Activated naive CD4-positive, alpha-beta T cell treated with anti-CD3 and anti-CD28 coated beads, Interleukin-2, amount 10 ng/mL, durations not matched to agents 7 days and 5 days (primary cell): ENCODE results near the gene PBX3.
A peak's percentile ranks its signal among the peaks of the same experiment; 100 is the strongest.

Experiments used
- CTCF ChIA-PET: fragments of 350-600 bp; sonication (Branson Sonifier 250); formaldehyde crosslinking; loops from one replicate; lab custom pipeline; 2021; ENCODE audit warnings: antibody characterized with exemption; lab: Charles Lee
- DNase-seq: peaks from one replicate; pipeline ENCODE4 v3.0.0-alpha.2; 2020
- H3K27ac Mint-ChIP-seq: one replicate; pipeline ENCODE4 v1.8.0; 2021; ENCODE audit warnings: mild to moderate bottlenecking, moderate library complexity, mixed read lengths
- H3K27me3 Mint-ChIP-seq: one replicate; pipeline ENCODE4 v1.8.0; 2021; ENCODE audit warnings: mild to moderate bottlenecking, mixed read lengths
- H3K36me3 Mint-ChIP-seq: one replicate; pipeline ENCODE4 v1.8.0; 2021; ENCODE audit warnings: mixed read lengths
- H3K4me1 Mint-ChIP-seq: one replicate; pipeline ENCODE4 v1.8.0; 2021; ENCODE audit warnings: mixed read lengths
- H3K4me3 Mint-ChIP-seq: one replicate; pipeline ENCODE4 v1.8.0; 2021; ENCODE audit warnings: mild to moderate bottlenecking, moderate library complexity, mixed read lengths
- H3K9me3 Mint-ChIP-seq: one replicate; pipeline ENCODE4 v1.8.0; 2021; ENCODE audit warnings: mixed read lengths

PBX3 gene

GRCh38 chr9:125861405-125862058 lies 114.4 kb downstream of the PBX3 start:
- Mint-ChIP-seq H3K9me3 (no peaks in the 10 kb centered on the region), H3K36me3 (no peaks in the 10 kb centered on the region)

GRCh38 chr9:125863923-125864322 lies 116.8 kb downstream of the PBX3 start:
- DNase-seq, result no peak
- H3K9me3 Mint-ChIP-seq, result no peaks in the 10 kb centered on the region
- no peaks in the 10 kb centered on the region for H3K36me3 Mint-ChIP-seq
- H3K4me1 Mint-ChIP-seq, result no peaks in the 10 kb centered on the region
- no peak overlapping the region for H3K4me3 Mint-ChIP-seq
- no peaks in the 10 kb centered on the region for H3K27me3 Mint-ChIP-seq
- CTCF ChIA-PET, result no interaction called here
- H3K27ac Mint-ChIP-seq, result no peak overlapping the region

More at GRCh38 chr9:125861405-125862058, 114.4 kb downstream of the PBX3 start:
- Mint-ChIP-seq H3K4me3 (no peak overlapping the region), H3K4me1 (no peaks in the 10 kb centered on the region), H3K27ac (no peak overlapping the region), H3K27me3 (no peaks in the 10 kb centered on the region)
- CTCF ChIA-PET, result no interaction called here
- no peak for DNase-seq

- Mint-ChIP-seq H3K27ac (no peak overlapping the region), H3K36me3 (no peaks in the 10 kb centered on the region), H3K27me3 (no peaks in the 10 kb centered on the region), H3K4me1 (no peaks in the 10 kb centered on the region), H3K9me3 (no peaks in the 10 kb centered on the region), H3K4me3 (no peak overlapping the region)
- CTCF ChIA-PET, result no interaction called here
- no peak for DNase-seq
Observed at GRCh38 chr9:125867751-125868415, 120.7 kb downstream of the PBX3 start.

- CTCF ChIA-PET, result no interaction called here
- Mint-ChIP-seq H3K4me1 (no peaks in the 10 kb centered on the region), H3K36me3 (no peaks in the 10 kb centered on the region), H3K27ac (no peak overlapping the region), H3K9me3 (no peaks in the 10 kb centered on the region), H3K27me3 (no peaks in the 10 kb centered on the region), H3K4me3 (no peak overlapping the region)
- DNase-seq, result no peak
Observed at GRCh38 chr9:125878164-125878631, 131.0 kb downstream of the PBX3 start.

GRCh38 chr9:125881042-125881441 lies 133.9 kb downstream of the PBX3 start:
- no peak overlapping the region for H3K27ac Mint-ChIP-seq
- H3K27me3 Mint-ChIP-seq, result no peaks in the 10 kb centered on the region
- H3K4me3 Mint-ChIP-seq, result no peak overlapping the region
- H3K9me3 Mint-ChIP-seq, result no peaks in the 10 kb centered on the region
- no peaks in the 10 kb centered on the region for H3K4me1 Mint-ChIP-seq
- CTCF ChIA-PET, result no interaction called here
- H3K36me3 Mint-ChIP-seq, result no peaks in the 10 kb centered on the region
- no peak for DNase-seq

GRCh38 chr9:125883565-125884217 lies 136.5 kb downstream of the PBX3 start:
- Mint-ChIP-seq H3K27ac (no peak overlapping the region), H3K27me3 (peaks cover 14% of the 10 kb centered on the region), H3K36me3 (no peaks in the 10 kb centered on the region), H3K9me3 (no peaks in the 10 kb centered on the region), H3K4me3 (no peak overlapping the region), H3K4me1 (no peaks in the 10 kb centered on the region)
- DNase-seq, result no peak
- CTCF ChIA-PET, result interaction anchor here (0.6 kb wide), 1 partner anchor 169 kb away, joined by 5 read pairs; no protein-coding TSS in a partner anchor

GRCh38 chr9:125884218-125884595 lies 137.0 kb downstream of the PBX3 start:
- H3K27me3 Mint-ChIP-seq, result peaks cover 19% of the 10 kb centered on the region
- CTCF ChIA-PET, result no interaction called here
- no peaks in the 10 kb centered on the region for H3K9me3 Mint-ChIP-seq
- no peak for DNase-seq
- H3K27ac Mint-ChIP-seq, result no peak overlapping the region
- peaks cover 5% of the 10 kb centered on the region for H3K4me1 Mint-ChIP-seq
- no peaks in the 10 kb centered on the region for H3K36me3 Mint-ChIP-seq
- no peak overlapping the region for H3K4me3 Mint-ChIP-seq

- no peaks in the 10 kb centered on the region for H3K9me3 Mint-ChIP-seq
- CTCF ChIA-PET, result no interaction called here
- no peak overlapping the region for H3K27ac Mint-ChIP-seq
- no peak overlapping the region for H3K4me3 Mint-ChIP-seq
- peaks cover 10% of the 10 kb centered on the region for H3K4me1 Mint-ChIP-seq
- H3K36me3 Mint-ChIP-seq, result no peaks in the 10 kb centered on the region
- DNase-seq, result no peak
- peaks cover 31% of the 10 kb centered on the region for H3K27me3 Mint-ChIP-seq
Observed at GRCh38 chr9:125885405-125886034, 138.3 kb downstream of the PBX3 start.

GRCh38 chr9:125886365-125886764 lies 139.2 kb downstream of the PBX3 start:
- Mint-ChIP-seq H3K27me3 (peaks cover 35% of the 10 kb centered on the region), H3K27ac (no peak overlapping the region), H3K4me1 (peaks cover 10% of the 10 kb centered on the region), H3K36me3 (no peaks in the 10 kb centered on the region), H3K9me3 (no peaks in the 10 kb centered on the region), H3K4me3 (no peak overlapping the region)
- no peak for DNase-seq
- CTCF ChIA-PET, result no interaction called here

GRCh38 chr9:125887172-125887571 lies 140.0 kb downstream of the PBX3 start:
- no peak overlapping the region for H3K27ac Mint-ChIP-seq
- H3K9me3 Mint-ChIP-seq, result no peaks in the 10 kb centered on the region
- peaks cover 10% of the 10 kb centered on the region for H3K4me1 Mint-ChIP-seq
- no peak for DNase-seq
- no peaks in the 10 kb centered on the region for H3K36me3 Mint-ChIP-seq
- peaks cover 35% of the 10 kb centered on the region for H3K27me3 Mint-ChIP-seq
- no peak overlapping the region for H3K4me3 Mint-ChIP-seq
- CTCF ChIA-PET, result no interaction called here

GRCh38 chr9:125888211-125888610 lies 141.0 kb downstream of the PBX3 start:
- peaks cover 35% of the 10 kb centered on the region for H3K27me3 Mint-ChIP-seq
- no peaks in the 10 kb centered on the region for H3K36me3 Mint-ChIP-seq
- CTCF ChIA-PET, result no interaction called here
- H3K9me3 Mint-ChIP-seq, result no peaks in the 10 kb centered on the region
- no peak overlapping the region for H3K27ac Mint-ChIP-seq
- peaks cover 10% of the 10 kb centered on the region for H3K4me1 Mint-ChIP-seq
- H3K4me3 Mint-ChIP-seq, result no peak overlapping the region
- no peak for DNase-seq

- no peak for DNase-seq
- Mint-ChIP-seq H3K9me3 (no peaks in the 10 kb centered on the region), H3K27me3 (peaks cover 35% of the 10 kb centered on the region), H3K4me1 (peaks cover 10% of the 10 kb centered on the region), H3K36me3 (no peaks in the 10 kb centered on the region), H3K4me3 (peak overlapping the region; percentile 44), H3K27ac (no peak overlapping the region)
- CTCF ChIA-PET, result no interaction called here
Observed at GRCh38 chr9:125889112-125889475, 141.9 kb downstream of the PBX3 start.

GRCh38 chr9:125889476-125890419 lies 142.6 kb downstream of the PBX3 start:
- Mint-ChIP-seq H3K27ac (no peak overlapping the region), H3K4me1 (peaks cover 10% of the 10 kb centered on the region), H3K4me3 (peak overlapping the region; percentile 59), H3K36me3 (no peaks in the 10 kb centered on the region), H3K9me3 (no peaks in the 10 kb centered on the region), H3K27me3 (peaks cover 35% of the 10 kb centered on the region)
- peak; percentile 40 for DNase-seq
- CTCF ChIA-PET, result no interaction called here

GRCh38 chr9:125890826-125891225 lies 143.7 kb downstream of the PBX3 start:
- Mint-ChIP-seq H3K27me3 (peaks cover 35% of the 10 kb centered on the region), H3K27ac (no peak overlapping the region), H3K36me3 (no peaks in the 10 kb centered on the region), H3K9me3 (no peaks in the 10 kb centered on the region), H3K4me3 (no peak overlapping the region), H3K4me1 (peaks cover 10% of the 10 kb centered on the region)
- CTCF ChIA-PET, result no interaction called here
- DNase-seq, result no peak
